HG02623 (cell line): ENCODE measurements around the gene BCL2L13.

ENCODE experiments used
- ATAC-seq: cut with Tn5 transposase; IDR thresholded peaks from one replicate; pipeline ENCODE4 v1.9.1; 2021; ENCODE audit warnings: moderate library complexity; ENCODE audit not compliant: unreplicated experiment

BCL2L13 gene

GRCh38 chr22:17638432-17639246 lies at the start of gene BCL2L13:
Gene BCL2L13 (plus strand): TSS chr22:17638757. CDS start chr22:17655712, 16,955 bp downstream.
- peak; percentile 90 for ATAC-seq

DNA sequence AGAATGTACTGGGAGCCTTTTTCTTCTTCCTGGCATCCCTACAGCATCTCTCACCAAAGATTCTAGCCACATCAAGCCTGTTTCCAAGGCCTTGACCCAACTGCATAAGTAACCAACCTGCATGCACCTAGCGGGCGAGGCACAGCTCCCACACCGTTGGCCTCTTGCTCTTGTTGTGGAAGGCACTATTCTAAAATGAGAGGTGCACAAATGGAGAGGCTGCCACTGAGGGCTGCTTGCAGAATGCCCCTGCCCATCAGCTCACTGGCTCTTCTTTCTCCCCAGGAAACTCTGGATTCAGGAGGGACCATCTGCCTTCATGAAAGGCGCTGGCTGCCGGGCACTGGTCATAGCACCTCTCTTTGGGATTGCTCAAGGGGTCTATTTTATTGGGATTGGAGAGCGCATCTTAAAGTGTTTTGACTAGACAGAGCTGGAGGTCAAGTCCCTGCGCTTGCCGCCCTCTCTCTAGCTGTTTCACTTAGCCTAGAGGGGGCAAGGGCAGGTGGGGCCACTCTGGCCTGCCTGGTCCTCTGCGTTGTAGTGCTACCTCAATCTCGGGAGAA lies 48.7 kb upstream of the BCL2L13 start:
- no peak for ATAC-seq

GRCh38 chr22:17590586-17590985 lies 48.0 kb upstream of the BCL2L13 start:
- no peak for ATAC-seq

DNA sequence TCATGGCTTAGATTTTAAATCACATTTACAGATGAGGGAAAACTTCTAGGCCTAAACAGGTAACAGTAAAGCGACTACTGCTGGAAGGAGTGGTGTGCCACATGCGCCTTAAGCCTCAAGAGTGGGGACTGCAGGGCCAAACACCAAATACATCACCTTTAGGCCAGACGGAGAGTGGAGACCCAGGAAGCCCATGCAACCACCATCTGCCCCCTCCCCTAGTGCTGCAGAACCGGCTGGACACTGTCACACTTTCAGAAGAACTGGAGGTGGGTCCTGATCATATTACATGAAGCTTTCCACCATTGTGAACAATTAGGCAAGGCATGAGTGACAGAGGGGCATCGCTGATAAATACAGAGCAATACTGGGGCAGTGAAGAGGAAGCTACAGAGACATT lies 46.4 kb upstream of the BCL2L13 start:
- ATAC-seq, result no peak

GRCh38 chr22:17596226-17596625 lies 42.3 kb upstream of the BCL2L13 start:
- no peak for ATAC-seq

DNA sequence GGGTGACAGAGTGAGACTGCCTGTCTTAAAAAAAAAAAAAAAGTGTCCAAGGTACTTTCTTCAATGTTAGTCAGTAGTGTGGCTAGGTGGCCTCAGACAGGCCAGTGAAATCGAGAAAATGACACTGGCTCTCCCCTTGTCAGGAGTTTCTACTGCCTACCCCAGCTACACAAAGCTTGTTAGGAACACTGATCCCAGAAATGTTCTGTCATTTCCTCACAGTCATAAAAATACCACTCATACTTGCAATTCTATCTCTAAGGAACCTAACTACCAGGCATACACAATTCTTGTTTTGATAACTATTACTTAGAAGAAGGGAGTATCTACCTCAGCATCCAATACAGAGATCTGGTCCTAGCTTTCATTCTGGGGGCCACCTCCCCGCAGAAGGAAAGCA lies 41.3 kb upstream of the BCL2L13 start:
- ATAC-seq, result no peak

- no peak for ATAC-seq
Observed at GRCh38 chr22:17598318-17598717, 40.2 kb upstream of the BCL2L13 start.

DNA sequence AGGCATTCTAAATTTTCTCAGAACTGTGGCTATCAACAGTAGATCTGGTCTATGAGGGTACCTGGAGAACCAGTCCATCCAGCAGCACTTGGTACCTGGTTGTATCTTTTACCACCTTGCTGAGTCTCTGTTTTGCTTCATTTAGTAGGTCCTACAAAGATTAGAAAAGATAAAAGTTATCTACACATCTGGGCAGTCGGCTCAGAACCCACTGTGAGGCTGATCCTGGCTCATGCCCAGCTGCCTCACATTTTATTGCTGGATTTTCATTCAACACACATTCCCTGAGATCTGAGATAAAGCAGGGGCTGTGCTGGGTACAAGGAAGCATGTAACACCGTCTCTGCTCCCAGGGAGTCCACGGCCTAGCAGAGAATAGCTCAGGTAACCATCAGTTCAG lies 37.5 kb upstream of the BCL2L13 start:
- no peak for ATAC-seq

DNA sequence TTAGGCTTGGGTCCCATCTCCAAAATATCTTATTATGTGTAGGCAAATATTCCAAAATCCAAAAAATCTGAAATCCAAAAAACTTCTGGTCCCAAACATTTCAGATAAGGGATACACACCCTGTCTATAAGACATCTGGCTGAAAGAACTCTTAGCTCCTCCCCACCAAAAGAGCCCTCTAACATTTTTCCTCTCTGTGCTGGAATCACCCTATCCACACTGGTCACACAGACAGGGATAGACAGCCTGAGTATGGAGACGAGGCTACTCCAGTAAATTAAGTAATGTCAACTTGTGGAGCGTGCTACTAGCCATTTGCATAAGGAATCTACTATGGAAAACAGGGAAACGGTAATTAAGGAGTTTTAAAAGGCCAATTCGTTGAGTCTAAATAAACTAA lies 34.9 kb upstream of the BCL2L13 start:
- ATAC-seq, result no peak

DNA sequence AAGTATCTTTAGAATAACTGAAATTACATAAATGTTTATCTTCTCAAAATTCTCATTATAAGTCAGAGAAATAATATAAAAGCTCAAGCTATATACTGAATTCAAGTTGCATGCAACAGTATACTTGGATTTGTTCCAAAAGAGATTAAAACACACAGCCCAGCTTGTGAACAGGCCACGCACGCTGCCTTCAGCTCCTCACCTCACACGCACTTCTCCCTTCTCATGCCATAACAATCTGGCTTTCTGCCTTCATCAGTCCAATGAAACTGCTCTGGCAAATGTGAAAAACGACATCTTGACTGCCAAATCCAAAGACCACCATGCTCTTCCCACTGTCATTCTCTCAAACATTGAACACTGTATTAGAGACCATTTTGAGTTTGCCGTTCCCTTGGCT lies 32.1 kb upstream of the BCL2L13 start:
- no peak for ATAC-seq

GRCh38 chr22:17607891-17608521 lies 30.6 kb upstream of the BCL2L13 start:
- no peak for ATAC-seq

DNA sequence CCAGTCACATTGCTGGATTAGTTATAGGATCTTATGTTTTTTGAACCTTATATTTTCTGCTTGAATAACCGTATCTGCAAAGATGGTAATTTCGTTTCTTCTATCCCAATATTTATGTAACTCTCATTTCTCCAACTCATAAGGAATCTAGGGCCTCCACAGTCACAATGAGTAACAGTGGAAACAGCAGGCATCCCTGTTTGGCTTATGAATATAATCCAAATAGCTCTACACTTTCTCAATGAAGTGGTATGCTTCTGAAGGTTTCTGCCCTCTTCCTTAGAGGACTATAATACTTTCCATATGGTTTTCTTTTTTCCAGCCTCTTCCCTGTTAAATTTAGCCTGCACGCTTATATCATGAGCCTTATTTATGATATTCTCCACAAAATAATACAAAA lies 26.5 kb upstream of the BCL2L13 start:
- ATAC-seq, result no peak

DNA sequence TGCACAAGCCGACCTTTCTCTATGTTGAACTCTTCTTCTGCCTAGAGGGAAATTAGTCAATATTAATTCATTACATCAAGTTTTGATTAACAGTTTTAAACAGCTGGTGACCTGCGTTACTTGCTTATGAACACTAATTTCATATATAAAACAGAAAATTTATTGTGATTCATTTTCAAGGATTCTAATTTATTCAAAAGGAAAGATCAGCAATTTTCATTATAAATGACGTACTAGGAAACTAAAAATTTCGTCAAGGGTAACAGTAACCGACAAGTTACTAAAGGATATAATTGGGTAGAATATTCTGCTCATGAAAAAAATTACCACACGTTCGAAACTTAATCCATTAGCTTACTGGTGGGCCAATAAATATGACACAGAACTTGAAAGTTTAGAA lies 25.3 kb upstream of the BCL2L13 start:
- no peak for ATAC-seq

DNA sequence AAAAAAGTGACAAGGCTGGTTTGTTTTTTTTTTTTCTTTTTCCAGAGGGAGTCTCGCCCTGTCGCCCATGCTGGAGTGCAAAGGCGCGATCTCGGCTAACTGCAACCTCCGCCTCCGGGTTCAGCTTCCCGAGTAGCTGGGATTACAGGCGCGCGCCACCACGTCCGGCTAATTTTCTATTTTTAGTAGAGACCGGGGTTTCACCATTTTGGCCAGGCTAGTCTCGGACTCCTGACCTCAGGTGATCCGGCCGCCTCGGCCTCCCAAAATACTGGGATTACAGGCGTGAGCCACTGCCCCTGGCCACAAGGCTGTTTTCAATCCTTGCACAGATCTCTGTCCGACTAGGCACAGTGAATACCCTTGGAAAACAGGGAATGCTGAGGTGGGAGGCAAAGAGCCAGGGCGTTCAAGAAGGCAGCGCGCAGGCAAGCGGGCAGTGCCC lies 10.6 kb upstream of the BCL2L13 start:
- ATAC-seq, result no peak

GRCh38 chr22:17628406-17629172 lies 10.0 kb upstream of the BCL2L13 start, which contains the start of gene ATP6V1E1:
Gene ATP6V1E1 (minus strand): TSS chr22:17628749. CDS start chr22:17628635, 114 bp downstream.
- peak; percentile 99 for ATAC-seq

- ATAC-seq, result no peak
Observed at GRCh38 chr22:17629173-17629489, 9.4 kb upstream of the BCL2L13 start.

DNA sequence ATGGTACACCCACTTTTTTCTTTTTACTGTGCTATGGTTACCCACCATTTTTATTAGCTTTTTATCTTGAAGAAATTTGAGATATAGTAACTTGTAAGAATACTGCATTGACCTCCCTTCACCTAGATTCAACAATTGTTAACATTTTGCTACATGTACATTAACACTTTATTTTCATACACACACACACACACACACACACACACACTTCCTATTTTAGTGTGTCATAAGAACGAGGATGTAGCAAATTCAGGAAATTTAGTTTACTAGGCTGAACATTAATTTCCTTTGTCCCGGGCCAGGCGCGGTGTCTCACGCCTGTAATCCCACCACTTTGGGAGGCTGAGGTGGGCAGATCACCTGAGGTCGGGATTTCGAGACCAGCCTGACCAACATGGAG lies 8.9 kb upstream of the BCL2L13 start:
- no peak for ATAC-seq

GRCh38 chr22:17631076-17631565 lies 7.4 kb upstream of the BCL2L13 start:
- ATAC-seq, result no peak

DNA sequence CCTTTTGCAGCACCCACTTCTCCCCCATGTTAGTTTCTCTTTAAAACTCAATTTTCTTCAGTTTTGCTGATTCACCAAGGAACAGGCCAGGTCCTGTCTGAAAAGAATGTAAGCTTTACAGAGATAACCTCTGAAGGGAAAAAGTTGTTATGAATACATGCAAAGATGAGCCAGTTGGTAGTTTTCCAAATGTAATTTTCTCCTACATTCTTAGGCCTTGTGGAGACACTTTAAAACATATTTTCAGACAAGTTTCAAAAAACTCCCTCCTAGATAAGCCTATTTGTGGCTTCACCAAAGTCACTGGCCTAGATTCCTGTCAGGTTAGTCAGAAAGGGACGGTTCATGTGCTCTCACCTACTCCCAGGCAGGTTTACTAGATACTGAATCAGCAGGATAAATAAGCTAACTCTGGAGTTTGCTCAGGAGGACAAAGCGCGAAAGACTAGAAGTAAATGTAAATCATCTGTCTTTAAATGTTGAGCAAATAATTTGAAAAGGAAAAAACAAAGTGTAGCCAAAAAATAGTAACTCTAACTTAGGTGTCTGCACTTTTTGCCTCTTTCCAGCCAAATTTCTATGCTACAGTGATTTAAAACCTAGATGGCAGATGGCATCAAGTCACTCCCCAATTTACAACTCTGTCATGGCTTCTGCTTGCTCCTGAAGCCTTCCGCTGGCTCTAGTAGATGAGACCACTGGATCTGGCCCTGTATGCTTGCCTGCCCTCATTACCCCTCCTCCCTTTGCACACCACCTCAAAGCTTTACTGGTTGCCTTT lies 5.2 kb upstream of the BCL2L13 start:
- no peak for ATAC-seq

DNA sequence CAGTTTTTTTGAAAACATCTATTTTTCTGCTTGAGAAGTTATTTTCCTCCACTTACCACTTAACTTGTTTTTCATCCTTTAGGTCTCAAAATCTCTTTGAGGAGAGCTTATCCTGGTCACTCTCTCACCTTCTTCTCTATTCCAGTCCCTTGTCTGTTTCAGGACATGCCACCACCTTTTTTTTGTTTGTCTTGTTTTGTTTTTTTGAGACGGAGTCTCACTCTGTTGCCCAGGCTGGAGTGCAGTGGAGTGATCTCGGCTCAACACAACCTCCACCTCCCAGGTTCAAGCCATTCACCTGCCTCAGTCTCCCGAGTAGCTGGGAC lies 4.6 kb upstream of the BCL2L13 start:
- no peak for ATAC-seq

GRCh38 chr22:17634696-17635095 lies 3.9 kb upstream of the BCL2L13 start:
- ATAC-seq, result no peak
